Adrenal gland (tissue), 5 donors: ENCODE measurements around the gene TELO2.

Source experiments
- CTCF ChIP-seq, 6 experiments: fragments of 450-650 bp in 4 of 6; fragments of 200-600 bp in 2 of 6; sonication (generic) in 1 of 6; IDR thresholded peaks; 1 replicate in 5 of 6; 2 replicates in 1 of 6; pipeline versions ENCODE4 v1.5.1 to v1.8.0; 2016 to 2021; ENCODE audit warnings: antibody characterized with exemption in 6 of 6, mild to moderate bottlenecking in 2 of 6, moderate library complexity in 1 of 6
- POLR2A ChIP-seq, 2 donors: fragments of 450-650 bp; IDR thresholded peaks; one replicate each; pipeline ENCODE4 v1.6.1; 2017; ENCODE audit warnings: antibody characterized with exemption in 2 of 2, mild to moderate bottlenecking in 2 of 2, moderate library complexity in 1 of 2
- donor health status: DM: no; HTN: no; CAD: no.

GRCh38 chr16:1458336-1458976 is 34.7 kb upstream of the TELO2 start:
- no peak for TF ChIP-seq CTCF (IDR thresholded peaks at IDR 0.05)
- TF ChIP-seq POLR2A (IDR thresholded peaks at IDR 0.05) = no peak
